ENCODE results near the gene FZD4.
"Not testable (repeated sequence)": the region's sequence is repeated elsewhere in the genome, so short reads cannot be mapped to it uniquely, and the experiment has no call there.

The FZD4 gene
- 0 to 1.6 (median 0.26) reads per million in 9 experiments for total RNA-seq

DNA sequence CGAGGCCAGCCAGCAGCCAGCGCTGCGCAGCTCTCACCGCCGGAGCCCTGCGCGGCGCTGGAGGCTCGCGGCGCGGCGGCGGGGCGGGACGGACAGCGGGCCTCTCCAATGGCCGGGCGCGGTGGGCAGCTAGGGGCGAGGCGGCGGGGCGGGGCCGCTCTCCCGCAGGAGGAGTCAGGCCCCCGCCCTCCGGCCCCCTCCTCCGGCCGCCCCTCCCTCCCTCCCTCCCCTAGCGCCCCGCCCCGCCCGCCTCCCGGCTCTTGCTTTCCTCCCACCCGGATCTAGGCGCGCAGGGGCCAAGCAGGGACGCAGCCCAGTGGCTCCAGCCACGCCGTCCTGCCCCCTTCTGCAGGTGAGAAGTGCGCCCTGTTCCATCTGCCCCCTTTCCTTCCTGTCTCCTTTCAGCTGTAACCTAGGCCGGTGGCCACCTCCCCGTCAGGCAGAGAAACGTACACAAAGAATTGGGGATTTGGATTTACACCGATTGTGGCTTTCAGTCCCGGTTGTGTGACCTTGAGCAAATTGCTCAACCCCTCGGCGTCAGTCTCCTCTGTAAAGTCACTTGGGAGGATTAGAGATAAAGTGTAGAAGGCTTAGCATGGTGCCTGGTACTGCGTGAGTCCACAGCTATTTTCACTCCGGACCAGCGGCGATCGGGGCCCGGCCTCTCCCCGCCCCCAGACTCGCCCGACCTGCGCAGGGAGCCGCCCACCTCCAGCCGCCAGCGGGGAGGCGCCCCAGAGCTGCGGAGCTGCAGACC, at the start of gene FZD4:
FZD4 (minus strand) TSS at position 35 of the 760 bp plus-strand sequence. CDS start 310 bp downstream, outside the sequence.
- ATAC-seq (replicated peaks), result peak; percentile 88
- no peaks in the 10 kb centered on the region for H3K9me3 Mint-ChIP-seq
- peaks cover 11 to 19% of the 10 kb centered on the region in 2 donors for H3K4me1 Mint-ChIP-seq (ENCODE audit: low read depth in 2 of 2)
- H3K36me3 Mint-ChIP-seq (ENCODE audit: insufficient read depth), result no peaks in the 10 kb centered on the region
- H3K4me3 Mint-ChIP-seq, result peak within 1 kb of the TSS; percentile 88 to 94
- peak; percentile 11 to 44 (median 26) for DNase-seq
- H3K27ac Mint-ChIP-seq, result peak within 1 kb of the TSS; percentile 24 to 59
- H3K27me3 Mint-ChIP-seq, result peaks cover 16 to 17% of the 10 kb centered on the region in 2 donors

DNA sequence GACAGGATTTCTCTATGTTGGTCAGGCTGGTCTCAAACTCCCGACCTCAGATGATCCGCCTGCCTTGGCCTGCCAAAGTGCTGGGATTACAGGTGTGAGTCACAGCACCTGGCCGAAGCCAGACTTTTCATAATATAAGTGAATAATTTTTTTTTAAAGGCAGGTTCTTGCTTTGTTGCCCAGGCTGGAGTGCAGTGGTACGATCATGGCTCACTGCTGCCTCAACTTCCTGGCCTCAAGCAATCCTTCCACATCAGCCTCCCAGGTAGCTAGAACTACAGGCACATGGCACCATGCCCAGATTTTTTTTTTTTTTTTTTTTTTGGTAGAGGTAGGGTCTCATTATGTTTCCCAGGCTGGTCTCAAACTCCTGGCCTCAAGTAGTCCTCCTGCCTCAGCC, 49.1 kb upstream of the FZD4 start:
- H3K27ac Mint-ChIP-seq; ATAC-seq (replicated peaks); DNase-seq; H3K36me3 Mint-ChIP-seq (ENCODE audit: insufficient read depth); H3K4me1 Mint-ChIP-seq (ENCODE audit: low read depth in 2 of 2); H3K4me3 Mint-ChIP-seq; H3K9me3 Mint-ChIP-seq: not testable (repeated sequence)
- H3K27me3 Mint-ChIP-seq, result peaks cover 0 to 15% of the 10 kb centered on the region in 2 donors

GRCh38 chr11:87002918-87003317, 47.7 kb upstream of the FZD4 start:
- Mint-ChIP-seq H3K27me3 (peaks cover 0 to 15% of the 10 kb centered on the region in 2 donors), H3K4me3 (no peak overlapping the region), H3K9me3 (no peaks in the 10 kb centered on the region), H3K27ac (no peak overlapping the region), H3K4me1 (ENCODE audit: low read depth in 2 of 2) (no peaks in the 10 kb centered on the region), H3K36me3 (ENCODE audit: insufficient read depth) (no peaks in the 10 kb centered on the region)
- ATAC-seq (replicated peaks) (no peak), DNase-seq (no peak)

- no peaks in the 10 kb centered on the region for H3K4me1 Mint-ChIP-seq (ENCODE audit: low read depth in 2 of 2)
- H3K27me3 Mint-ChIP-seq, result peaks cover 0 to 5% of the 10 kb centered on the region in 2 donors
- ATAC-seq (replicated peaks) (no peak), DNase-seq (no peak)
- no peaks in the 10 kb centered on the region for H3K36me3 Mint-ChIP-seq (ENCODE audit: insufficient read depth)
- H3K27ac Mint-ChIP-seq, result no peak overlapping the region
- H3K9me3 Mint-ChIP-seq, result no peaks in the 10 kb centered on the region
- no peak overlapping the region for H3K4me3 Mint-ChIP-seq
Measured at GRCh38 chr11:86999859-87000753, 44.9 kb upstream of the FZD4 start.

- Mint-ChIP-seq H3K9me3 (no peaks in the 10 kb centered on the region), H3K4me1 (ENCODE audit: low read depth in 2 of 2) (no peaks in the 10 kb centered on the region), H3K36me3 (ENCODE audit: insufficient read depth) (no peaks in the 10 kb centered on the region), H3K27ac (no peak overlapping the region), H3K27me3 (peaks cover 0 to 5% of the 10 kb centered on the region in 2 donors), H3K4me3 (no peak overlapping the region)
- ATAC-seq (replicated peaks) (no peak), DNase-seq (no peak)
Measured at GRCh38 chr11:86999388-86999787, 44.2 kb upstream of the FZD4 start.

- Mint-ChIP-seq H3K36me3 (ENCODE audit: insufficient read depth) (no peaks in the 10 kb centered on the region), H3K27ac (no peak overlapping the region), H3K4me3 (no peak overlapping the region), H3K27me3 (peaks cover 0 to 4% of the 10 kb centered on the region in 2 donors), H3K4me1 (ENCODE audit: low read depth in 2 of 2) (no peaks in the 10 kb centered on the region), H3K9me3 (no peaks in the 10 kb centered on the region)
- DNase-seq (no peak), ATAC-seq (replicated peaks) (no peak)
Measured at GRCh38 chr11:86996953-86997570, 41.9 kb upstream of the FZD4 start.

GRCh38 chr11:86993031-86993430, 37.8 kb upstream of the FZD4 start:
- peaks cover 2% of the 10 kb centered on the region for H3K36me3 Mint-ChIP-seq (ENCODE audit: insufficient read depth)
- no peaks in the 10 kb centered on the region for H3K4me1 Mint-ChIP-seq (ENCODE audit: low read depth in 2 of 2)
- H3K27ac Mint-ChIP-seq, result no peak overlapping the region
- H3K4me3 Mint-ChIP-seq, result no peak overlapping the region
- ATAC-seq (replicated peaks), result no peak
- H3K27me3 Mint-ChIP-seq, result peaks cover 0 to 10% of the 10 kb centered on the region in 2 donors
- no peaks in the 10 kb centered on the region for H3K9me3 Mint-ChIP-seq
- no peak for DNase-seq

DNA sequence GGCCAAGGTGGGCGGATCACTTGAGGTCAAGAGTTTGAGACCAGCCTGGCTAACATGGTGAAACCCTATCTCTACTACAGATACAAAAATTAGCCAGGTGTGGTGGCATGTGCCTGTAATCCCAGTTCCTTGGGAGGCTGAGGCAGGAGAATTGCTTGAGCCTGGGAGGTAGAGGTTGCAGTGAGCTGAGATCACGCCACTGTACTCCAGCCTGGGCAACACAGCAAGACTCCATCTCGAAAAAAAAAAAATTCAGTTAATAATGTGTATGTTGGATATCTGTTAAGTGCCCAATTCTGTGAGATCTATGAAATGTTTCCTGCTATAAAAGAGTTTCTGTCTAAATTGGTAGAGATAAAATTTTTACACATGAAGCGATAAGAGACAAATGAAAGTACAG, 37.1 kb upstream of the FZD4 start:
- not testable (repeated sequence) for H3K4me3 Mint-ChIP-seq; DNase-seq; H3K27ac Mint-ChIP-seq; H3K4me1 Mint-ChIP-seq (ENCODE audit: low read depth in 2 of 2); H3K9me3 Mint-ChIP-seq; H3K27me3 Mint-ChIP-seq; ATAC-seq (replicated peaks); H3K36me3 Mint-ChIP-seq (ENCODE audit: insufficient read depth)

DNA sequence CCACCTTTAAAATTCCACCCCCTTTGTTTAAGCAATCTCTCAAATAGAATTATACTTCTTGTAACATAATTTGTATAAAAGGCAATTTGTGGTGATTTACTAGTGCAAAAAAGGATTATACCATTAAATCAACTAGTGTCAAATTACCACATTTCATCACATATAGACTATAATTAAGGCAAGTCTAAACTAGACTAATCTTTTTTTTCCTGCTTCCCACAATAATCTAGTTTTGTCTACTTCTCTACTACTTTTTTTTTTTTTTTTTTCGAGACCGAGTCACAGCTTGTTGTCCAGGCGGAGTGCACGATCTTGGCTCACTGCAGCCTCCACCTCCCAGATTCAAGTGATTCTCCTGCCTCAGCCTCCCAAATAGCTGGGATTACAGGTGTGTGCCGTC, 36.1 kb upstream of the FZD4 start:
- no peak for DNase-seq
- no peak overlapping the region for H3K4me3 Mint-ChIP-seq
- no peaks in the 10 kb centered on the region for H3K9me3 Mint-ChIP-seq
- H3K27me3 Mint-ChIP-seq, result peaks cover 0 to 10% of the 10 kb centered on the region in 2 donors
- H3K4me1 Mint-ChIP-seq (ENCODE audit: low read depth in 2 of 2), result no peaks in the 10 kb centered on the region
- peaks cover 2% of the 10 kb centered on the region for H3K36me3 Mint-ChIP-seq (ENCODE audit: insufficient read depth)
- no peak overlapping the region for H3K27ac Mint-ChIP-seq
- no peak for ATAC-seq (replicated peaks)

GRCh38 chr11:86990515-86990914, 35.3 kb upstream of the FZD4 start:
- H3K27me3 Mint-ChIP-seq, result peaks cover 7 to 17% of the 10 kb centered on the region in 2 donors
- no peak overlapping the region for H3K27ac Mint-ChIP-seq
- DNase-seq (no peak), ATAC-seq (replicated peaks) (no peak)
- H3K4me3 Mint-ChIP-seq, result no peak overlapping the region
- no peaks in the 10 kb centered on the region for H3K4me1 Mint-ChIP-seq (ENCODE audit: low read depth in 2 of 2)
- H3K36me3 Mint-ChIP-seq (ENCODE audit: insufficient read depth), result peaks cover 2% of the 10 kb centered on the region
- H3K9me3 Mint-ChIP-seq, result no peaks in the 10 kb centered on the region

- Mint-ChIP-seq H3K4me1 (ENCODE audit: low read depth in 2 of 2) (no peaks in the 10 kb centered on the region), H3K27ac (no peak overlapping the region), H3K4me3 (no peak overlapping the region), H3K9me3 (no peaks in the 10 kb centered on the region), H3K27me3 (peaks cover 12 to 22% of the 10 kb centered on the region in 2 donors), H3K36me3 (ENCODE audit: insufficient read depth) (peaks cover 2% of the 10 kb centered on the region)
- ATAC-seq (replicated peaks) (no peak), DNase-seq (no peak)
Measured at GRCh38 chr11:86990031-86990430, 34.8 kb upstream of the FZD4 start.

DNA sequence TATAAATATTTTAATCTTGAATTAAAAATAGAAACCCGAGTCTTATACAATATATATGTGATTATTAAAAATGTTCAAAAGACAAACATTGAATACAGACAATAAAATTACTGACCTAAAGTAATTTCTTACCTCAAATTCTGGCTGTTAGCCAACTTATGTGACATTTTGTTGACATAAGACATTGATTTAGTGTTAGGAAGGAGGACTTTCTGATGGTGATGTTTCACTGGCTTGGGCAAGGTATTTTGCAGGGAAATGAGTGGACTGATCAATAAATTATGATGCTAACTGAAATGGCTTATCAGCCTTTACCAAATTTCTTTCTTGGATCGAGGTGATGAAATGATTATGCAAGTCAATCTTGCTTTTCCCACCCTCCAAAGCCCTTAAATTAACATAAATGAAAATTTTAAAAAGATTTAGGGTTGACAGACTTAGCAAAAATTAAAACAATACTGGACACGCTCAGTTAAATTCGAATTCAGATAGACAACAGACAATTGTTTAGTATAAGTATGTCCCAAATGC, 33.2 kb upstream of the FZD4 start:
- Mint-ChIP-seq H3K27ac (no peak overlapping the region), H3K36me3 (ENCODE audit: insufficient read depth) (peaks cover 2% of the 10 kb centered on the region), H3K27me3 (peaks cover 17 to 32% of the 10 kb centered on the region in 2 donors), H3K4me1 (ENCODE audit: low read depth in 2 of 2) (no peaks in the 10 kb centered on the region), H3K4me3 (no peak overlapping the region), H3K9me3 (no peaks in the 10 kb centered on the region)
- DNase-seq, result no peak
- no peak for ATAC-seq (replicated peaks)

GRCh38 chr11:86987679-86988078, 32.5 kb upstream of the FZD4 start:
- ATAC-seq (replicated peaks), result no peak
- peaks cover 2% of the 10 kb centered on the region for H3K36me3 Mint-ChIP-seq (ENCODE audit: insufficient read depth)
- no peak for DNase-seq
- H3K9me3 Mint-ChIP-seq, result no peaks in the 10 kb centered on the region
- H3K4me3 Mint-ChIP-seq, result no peak overlapping the region
- H3K4me1 Mint-ChIP-seq (ENCODE audit: low read depth in 2 of 2), result no peaks in the 10 kb centered on the region
- peaks cover 17 to 37% of the 10 kb centered on the region in 2 donors for H3K27me3 Mint-ChIP-seq
- no peak overlapping the region for H3K27ac Mint-ChIP-seq
